Measurements from ENCODE around the gene DDX47. TPM values are rescaled to one million over a fixed set of nuclear protein-coding genes. Genes with fewer than 3 reads are reported as not detected.
"Not testable (repeated sequence)": the region's sequence is repeated elsewhere in the genome, so short reads cannot be mapped to it uniquely, and the experiment has no call there.

The DDX47 gene
- polyA plus RNA-seq, 1 experiment: 47.9 TPM

DNA sequence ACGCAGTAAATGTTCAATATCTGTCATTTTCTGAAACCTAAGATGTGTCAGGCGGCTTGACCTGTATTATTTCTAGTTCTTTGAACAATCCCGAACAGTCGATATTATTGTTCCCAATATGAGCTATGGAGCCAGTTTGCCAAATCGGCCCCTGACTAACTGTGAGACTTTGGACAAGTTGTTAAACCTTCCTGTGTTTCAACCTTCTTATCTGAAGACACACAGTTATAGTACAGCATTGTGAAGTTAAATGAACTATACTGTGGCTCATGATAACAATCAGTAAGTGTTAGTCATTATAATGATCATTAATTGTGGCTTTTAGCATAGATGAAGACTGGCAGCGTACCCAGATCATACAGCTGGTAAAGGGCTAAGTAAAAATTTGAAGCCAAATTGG, 23.4 kb downstream of the DDX47 start:
- DNase-seq (ENCODE audit: low read depth): no peak
- POLR2A ChIA-PET: no interaction called here
- no peaks in the 10 kb centered on the region for H3K27me3 ChIP-seq (ENCODE audit: control insufficient read depth, insufficient read depth, low read length)
- CTCF ChIA-PET: interaction anchor here (0.6 to 3.9 kb wide), 22 partner anchors 11 to 146 kb away, joined by 3 to 41 read pairs (median 5); partner anchors contain the start of genes DDX47 and GPRC5A
- H3K36me3 ChIP-seq (ENCODE audit: control insufficient read depth, insufficient read depth, low read length): peaks cover 6% of the 10 kb centered on the region
- H3K4me3 ChIP-seq (ENCODE audit: low read depth, low read length): no peak overlapping the region
- TF ChIP-seq CTCF (IDR thresholded peaks at IDR 0.05; ENCODE audit: insufficient read depth, low read depth, low read length): no peak

DNA sequence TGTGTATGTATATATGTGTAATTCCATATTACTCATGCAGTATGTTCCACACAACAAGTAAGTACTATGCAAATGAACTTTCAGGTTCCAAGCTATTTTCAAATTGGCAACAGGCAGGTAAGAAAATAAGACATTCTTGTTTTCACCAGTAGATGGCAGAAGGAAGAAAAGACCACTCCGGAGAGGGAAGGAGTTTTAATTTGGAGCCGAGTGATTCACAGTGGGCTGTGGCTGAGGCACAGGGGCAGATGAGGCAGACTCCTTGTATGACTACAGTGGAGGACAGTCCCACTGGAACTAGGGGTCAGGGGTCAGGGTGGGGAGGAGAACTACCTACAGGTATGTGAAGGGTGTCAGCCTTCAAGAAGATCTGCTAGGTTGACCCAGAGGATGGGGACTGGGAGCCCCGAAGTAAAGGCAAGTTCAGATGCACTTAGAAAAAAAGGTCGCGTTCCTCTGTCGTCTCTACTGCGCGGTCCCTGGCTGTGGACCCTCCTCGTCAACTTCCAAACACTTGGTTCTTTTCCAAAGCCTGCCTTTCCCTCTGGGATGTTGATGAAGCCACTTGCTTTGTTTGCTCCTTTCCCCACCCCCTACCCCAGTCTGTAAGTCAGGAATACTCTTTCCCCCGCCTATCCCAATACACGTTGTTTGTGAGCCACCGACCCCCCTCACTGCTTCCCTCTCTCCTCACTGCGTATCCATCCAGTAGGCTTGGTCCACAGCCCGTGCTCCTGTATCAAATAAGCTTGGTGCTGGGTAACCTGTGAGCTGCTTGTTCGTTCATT, 24.1 kb downstream of the DDX47 start:
- H3K36me3 ChIP-seq (ENCODE audit: control insufficient read depth, insufficient read depth, low read length): peaks cover 6% of the 10 kb centered on the region
- ChIA-PET CTCF (interaction anchor here (0.6 to 3.9 kb wide), 27 partner anchors 11 to 229 kb away, joined by 3 to 41 read pairs (median 5); partner anchors contain the start of genes DDX47 and GPRC5A), POLR2A (no interaction called here)
- H3K4me3 ChIP-seq (ENCODE audit: low read depth, low read length): no peak overlapping the region
- no peaks in the 10 kb centered on the region for H3K27me3 ChIP-seq (ENCODE audit: control insufficient read depth, insufficient read depth, low read length)
- peak; percentile 65 for TF ChIP-seq CTCF (IDR thresholded peaks at IDR 0.05; ENCODE audit: insufficient read depth, low read depth, low read length)
- DNase-seq (ENCODE audit: low read depth): no peak

- CTCF ChIA-PET: interaction anchor here (1.1 to 3.9 kb wide), 13 partner anchors 15 to 229 kb away, joined by 3 to 41 read pairs (median 6); partner anchors contain the start of gene GPRC5A
Measured at GRCh38 chr12:12837813-12838153, 24.6 kb downstream of the DDX47 start.

GRCh38 chr12:12839003-12839395, 25.9 kb downstream of the DDX47 start:
- H3K36me3 ChIP-seq (ENCODE audit: control insufficient read depth, insufficient read depth, low read length): no peaks in the 10 kb centered on the region; the same call in 1 of the 2 replicates
- no peak overlapping the region for H3K4me3 ChIP-seq (ENCODE audit: low read depth, low read length)
- no peak for DNase-seq (ENCODE audit: low read depth)
- no peaks in the 10 kb centered on the region for H3K27me3 ChIP-seq (ENCODE audit: control insufficient read depth, insufficient read depth, low read length)
- POLR2A ChIA-PET: no interaction called here
- CTCF ChIA-PET: interaction anchor here (0.7 to 3.9 kb wide), 6 partner anchors 14 to 138 kb away, joined by 3 to 41 read pairs (median 11); partner anchors contain the start of gene GPRC5A
- no peak for TF ChIP-seq CTCF (IDR thresholded peaks at IDR 0.05; ENCODE audit: insufficient read depth, low read depth, low read length)

More at GRCh38 chr12:12837813-12838153, 24.6 kb downstream of the DDX47 start:
- peaks cover 4% of the 10 kb centered on the region for H3K36me3 ChIP-seq (ENCODE audit: control insufficient read depth, insufficient read depth, low read length)
- no peak for TF ChIP-seq CTCF (IDR thresholded peaks at IDR 0.05; ENCODE audit: insufficient read depth, low read depth, low read length)
- POLR2A ChIA-PET: interaction anchor here (0.7 kb wide), 2 partner anchors 16 to 40 kb away, joined by 6 to 10 read pairs; no protein-coding TSS in a partner anchor
- no peak overlapping the region for H3K4me3 ChIP-seq (ENCODE audit: low read depth, low read length)
- DNase-seq (ENCODE audit: low read depth): no peak
- H3K27me3 ChIP-seq (ENCODE audit: control insufficient read depth, insufficient read depth, low read length): no peaks in the 10 kb centered on the region

DNA sequence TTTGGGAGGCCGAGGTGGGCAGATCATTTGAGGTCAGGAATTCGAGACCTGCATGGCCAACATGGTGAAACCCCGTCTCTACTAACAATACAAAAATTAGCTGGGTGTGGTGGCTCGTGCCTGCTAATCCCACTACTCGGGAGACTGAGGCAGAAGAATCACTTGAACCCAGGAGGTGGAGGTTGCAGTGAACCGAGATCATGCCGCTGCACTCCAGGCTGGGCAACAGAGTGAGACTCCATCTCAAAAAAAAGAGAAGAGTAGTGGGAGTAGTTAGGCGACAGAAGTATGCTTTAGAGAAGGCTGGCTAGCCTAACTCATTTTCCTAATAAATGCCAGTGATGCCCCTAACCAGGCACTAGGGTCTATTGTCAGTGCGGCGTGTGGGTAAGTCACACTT, 26.3 kb downstream of the DDX47 start:
- CTCF ChIA-PET: interaction anchor here (0.7 to 1.4 kb wide), 2 partner anchors 17 to 138 kb away, joined by 3 read pairs; no protein-coding TSS in a partner anchor
- DNase-seq (ENCODE audit: low read depth); POLR2A ChIA-PET: not testable (repeated sequence)

More for the DNA sequence above, 26.3 kb downstream of the DDX47 start:
- not testable (repeated sequence) for H3K27me3 ChIP-seq (ENCODE audit: control insufficient read depth, insufficient read depth, low read length); H3K4me3 ChIP-seq (ENCODE audit: low read depth, low read length); H3K36me3 ChIP-seq (ENCODE audit: control insufficient read depth, insufficient read depth, low read length)
